ENCODE results near the gene OSBPL7.

OSBPL7 gene

DNA sequence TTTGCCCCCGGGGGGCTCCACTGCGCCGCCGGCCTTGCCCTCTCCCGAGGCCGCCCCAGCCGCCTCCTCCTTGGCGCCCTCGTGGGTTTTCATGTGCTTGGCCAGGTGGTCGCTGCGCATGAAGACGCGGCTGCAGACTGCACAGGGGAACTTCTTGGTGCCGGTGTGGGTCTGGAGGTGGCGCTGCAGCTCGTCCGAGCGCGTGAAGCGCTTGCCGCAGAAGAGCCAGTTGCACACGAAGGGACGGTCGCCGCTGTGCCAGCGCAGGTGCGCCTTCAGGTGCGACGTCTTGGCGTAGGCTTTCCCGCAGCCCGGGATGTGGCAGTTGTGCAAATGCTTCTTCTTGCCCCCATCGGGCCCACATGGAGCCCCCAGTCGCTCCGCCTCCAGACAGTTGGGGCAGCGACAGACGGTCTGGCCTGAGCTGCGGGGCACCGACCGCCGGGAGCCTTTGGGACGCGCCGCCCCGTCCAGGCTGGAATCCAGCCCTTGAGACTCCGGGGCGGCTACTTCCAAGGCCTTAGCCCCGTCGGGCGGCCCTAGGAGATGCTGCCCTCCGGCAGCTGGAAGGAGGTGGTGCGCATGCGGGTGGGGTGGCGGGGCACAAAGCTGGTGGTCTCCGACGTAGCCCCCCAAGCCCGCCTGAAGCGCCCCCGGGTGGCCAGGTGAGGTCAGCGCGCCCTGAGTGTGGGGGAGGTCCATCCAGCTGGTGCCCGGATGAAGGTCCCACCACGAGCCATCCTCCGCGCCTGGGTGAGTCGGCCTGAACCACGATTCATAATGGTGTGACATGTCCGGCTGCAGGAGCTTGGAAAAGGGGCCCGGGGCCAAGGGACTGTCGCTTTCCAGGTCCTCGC lies 26.0 kb upstream of the OSBPL7 start:
- no peak for DNase-seq (ENCODE audit: low read depth in 2 of 3, low spot score in 2 of 3)

DNA sequence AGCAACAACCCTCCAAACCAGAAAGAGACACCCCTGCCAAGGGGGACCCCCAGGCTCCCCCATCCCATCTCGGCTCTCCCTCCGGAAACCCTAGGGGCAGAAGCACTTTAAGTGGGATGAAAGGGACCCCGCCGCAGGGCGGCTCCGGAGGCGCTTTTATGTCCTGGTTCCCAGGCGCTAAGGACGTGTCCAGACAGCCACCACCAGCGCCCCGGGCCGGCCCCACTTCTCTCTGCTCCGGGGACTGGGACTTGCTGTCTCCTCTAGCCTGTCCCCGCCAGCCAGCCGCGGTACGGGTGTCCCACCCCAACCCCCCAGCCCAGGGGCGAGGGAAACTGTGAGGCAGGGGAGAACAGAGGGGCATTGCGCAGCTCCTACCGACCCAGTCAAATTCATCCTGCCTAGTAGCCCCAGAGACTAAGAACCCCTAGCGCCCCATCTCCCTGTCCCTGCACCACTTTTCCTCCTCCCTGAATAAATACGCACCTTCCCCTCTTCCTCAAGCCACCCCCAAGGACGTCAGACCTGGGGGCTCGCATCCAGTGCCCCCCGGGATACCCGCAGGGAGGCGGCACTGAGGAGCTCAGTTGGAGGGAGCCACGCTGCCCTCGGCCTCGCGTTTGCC lies 25.2 kb upstream of the OSBPL7 start:
- no peak for DNase-seq (ENCODE audit: low read depth in 2 of 3, low spot score in 2 of 3)

DNA sequence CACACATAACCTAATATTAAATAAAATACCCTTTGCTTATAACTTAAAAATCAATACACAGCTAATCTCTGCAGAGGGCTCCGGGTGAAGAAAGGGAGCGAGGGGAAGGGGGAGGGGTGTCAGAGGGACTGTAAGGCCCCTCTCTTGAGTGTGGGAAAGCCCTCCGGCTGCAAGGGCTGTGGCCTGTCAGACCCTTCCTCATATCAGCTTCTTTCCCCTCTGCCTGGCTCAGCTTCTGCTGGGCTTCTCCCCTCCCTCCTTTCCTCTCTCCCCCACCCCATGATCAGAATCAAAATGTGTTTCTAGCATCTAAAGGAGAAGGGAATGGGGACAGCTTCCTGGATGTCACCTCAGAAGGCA lies 24.1 kb upstream of the OSBPL7 start:
- DNase-seq (ENCODE audit: low read depth in 2 of 3, low spot score in 2 of 3), result no peak

DNA sequence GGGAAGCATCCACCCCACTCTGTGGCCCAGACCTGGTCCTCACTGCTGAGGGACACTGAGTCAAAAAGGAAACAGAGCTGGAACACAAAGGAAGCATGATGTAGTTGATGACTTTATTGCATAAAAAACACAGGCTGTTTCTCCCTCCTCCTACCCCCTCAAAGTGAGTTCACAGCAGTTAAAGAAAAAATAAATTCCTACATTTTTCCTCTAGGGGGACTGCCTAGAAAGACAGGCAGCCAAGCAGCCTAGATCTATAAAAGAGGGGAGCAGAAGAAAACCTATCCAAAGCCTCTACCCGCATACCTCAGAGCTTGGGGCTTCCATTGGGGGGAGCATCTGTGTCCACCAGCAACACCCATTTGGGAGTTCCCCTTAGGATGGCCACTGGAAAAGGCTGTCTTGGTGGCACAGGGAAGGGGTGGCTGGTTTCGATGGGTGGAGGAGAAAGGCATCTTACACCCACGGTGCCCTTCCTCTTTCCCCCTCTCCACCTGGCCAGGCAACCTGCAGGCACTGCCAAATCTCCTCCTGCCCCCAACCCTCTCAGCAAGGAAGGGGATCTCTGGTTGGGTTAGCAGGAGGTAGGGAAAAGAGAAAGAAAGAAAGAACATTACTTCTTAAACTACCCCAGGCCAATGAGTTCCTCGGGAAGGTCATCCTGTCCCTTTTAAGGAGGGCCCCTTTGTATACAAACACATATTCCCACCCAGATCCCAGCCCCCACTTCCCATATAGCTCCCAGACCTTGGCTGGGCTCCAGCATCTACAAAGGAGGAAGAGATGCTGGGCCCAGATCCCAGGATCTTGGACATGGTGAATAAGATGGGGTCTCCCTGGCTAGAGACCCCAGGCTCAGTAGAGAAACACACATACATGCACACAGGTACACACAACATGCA lies 23.5 kb upstream of the OSBPL7 start:
- DNase-seq (ENCODE audit: low read depth in 2 of 3, low spot score in 2 of 3), result no peak

DNA sequence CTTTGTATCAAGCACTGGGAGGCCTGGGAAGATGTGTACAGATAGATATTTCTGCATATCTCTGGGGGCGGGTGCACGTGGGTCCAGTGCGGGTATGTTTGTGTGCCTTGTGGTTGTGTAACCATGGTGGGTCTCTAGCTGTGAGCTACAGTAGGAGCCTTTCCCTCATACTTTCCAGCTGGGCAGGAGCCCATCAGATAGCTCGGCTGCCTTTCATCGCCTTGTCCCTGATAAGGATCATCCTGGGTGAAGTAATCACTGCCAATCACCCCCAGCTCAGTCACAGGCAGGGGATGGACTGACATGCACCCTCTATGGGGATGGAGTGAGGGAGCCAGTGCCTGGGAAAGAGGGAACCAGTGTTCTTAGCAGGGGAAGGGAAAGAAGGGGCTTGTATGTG lies 22.6 kb upstream of the OSBPL7 start:
- no peak for DNase-seq (ENCODE audit: low read depth in 2 of 3, low spot score in 2 of 3)

DNA sequence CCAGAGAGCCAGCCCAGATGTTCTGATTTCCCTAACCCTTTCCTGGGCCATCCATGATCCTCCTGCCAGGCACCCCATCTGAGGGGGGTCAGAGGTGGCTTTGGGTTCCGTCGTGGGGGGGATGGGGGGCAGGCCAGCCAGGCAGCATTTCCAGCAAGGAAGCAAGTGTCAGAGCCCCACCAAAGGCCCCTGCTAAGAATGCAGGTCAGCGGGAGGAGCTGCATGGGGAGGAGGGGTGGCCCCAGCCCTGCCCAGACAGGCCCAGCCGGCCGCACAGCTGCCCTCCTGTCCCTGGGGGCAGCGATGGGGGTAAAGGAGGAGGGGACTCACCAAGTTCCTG lies 21.8 kb upstream of the OSBPL7 start:
- DNase-seq (ENCODE audit: low read depth in 2 of 3, low spot score in 2 of 3), result no peak

DNA sequence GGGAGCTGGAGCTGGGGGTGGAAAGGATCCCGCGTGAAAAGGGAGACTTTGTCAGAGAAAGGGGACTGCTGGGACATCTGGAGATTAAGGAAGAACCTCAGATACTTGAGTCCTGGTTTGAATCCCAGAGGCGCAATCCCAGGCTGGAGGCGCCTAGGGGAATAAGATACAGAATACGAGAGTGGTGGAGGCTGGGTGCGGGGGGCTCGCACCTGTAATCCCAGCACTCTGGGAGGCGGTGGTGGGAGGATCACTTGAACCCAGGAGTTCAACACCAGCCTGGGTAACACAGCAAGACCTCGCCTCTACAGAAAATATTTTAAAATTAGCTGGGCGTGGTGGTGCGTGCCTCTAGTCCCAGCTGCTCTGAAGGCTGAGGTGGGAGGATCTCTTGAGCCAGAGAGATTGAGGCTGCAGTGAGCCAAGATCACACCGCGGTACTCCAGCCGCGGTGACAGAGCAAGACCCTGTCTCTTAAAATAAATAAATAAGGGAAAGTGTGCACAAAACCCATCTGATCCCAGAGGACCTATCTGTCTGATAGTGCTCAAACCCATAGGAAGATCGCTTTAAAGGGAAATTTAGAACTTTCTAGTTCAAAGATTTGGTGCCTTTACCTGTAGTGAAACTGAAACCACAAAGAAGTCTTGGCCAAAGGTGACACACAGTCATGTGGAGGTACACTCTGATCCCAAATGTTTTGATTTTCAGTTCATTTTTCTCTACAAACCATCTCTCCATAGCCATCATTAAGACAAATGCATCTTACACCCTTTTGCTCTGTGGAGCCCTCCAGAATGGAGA lies 20.1 kb upstream of the OSBPL7 start:
- DNase-seq (ENCODE audit: low read depth in 2 of 3, low spot score in 2 of 3), result no peak

DNA sequence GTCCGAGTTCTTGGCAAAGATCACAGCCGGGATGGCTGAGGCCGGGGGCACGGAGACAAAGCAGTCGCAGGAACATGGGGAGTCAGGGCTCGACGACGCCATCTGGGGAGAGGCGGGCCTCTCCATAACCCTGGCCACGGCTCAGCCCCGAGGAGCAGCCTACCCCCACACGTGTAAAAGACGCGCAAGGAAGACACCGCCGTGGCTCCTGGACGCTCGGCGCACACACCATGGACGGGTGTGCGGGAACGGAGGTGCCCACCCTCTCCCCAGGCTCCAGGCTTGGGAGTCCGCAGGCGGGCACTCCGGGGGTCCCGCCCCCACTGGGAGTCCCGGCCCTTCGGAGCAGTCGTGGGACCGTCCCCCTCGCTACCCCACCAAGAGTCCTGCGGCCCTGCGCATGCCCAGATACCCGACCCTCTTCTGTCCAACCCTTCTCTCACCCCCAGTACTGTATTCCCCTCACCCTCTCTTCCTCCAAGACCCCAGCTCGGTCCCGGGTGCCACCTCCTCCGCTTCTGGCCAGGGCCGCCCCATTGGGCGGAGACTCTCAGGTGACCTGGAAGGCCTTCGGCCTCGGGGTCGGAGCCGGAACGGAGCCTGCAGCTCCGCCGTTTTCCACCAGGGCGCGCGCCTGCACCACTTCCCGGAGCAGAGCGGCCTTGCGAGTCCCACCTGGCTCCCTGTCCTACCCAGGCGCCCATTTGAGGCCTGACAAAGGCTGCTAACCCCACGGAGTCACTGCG lies 19.3 kb upstream of the OSBPL7 start, which contains the start of gene SCRN2:
SCRN2 (minus strand) TSS at position 532 of the 746 bp plus-strand sequence; CDS start at position 102, 430 bp downstream.
- DNase-seq (ENCODE audit: low read depth in 2 of 3, low spot score in 2 of 3), result peak; percentile 84 to 98 (median 94)

DNA sequence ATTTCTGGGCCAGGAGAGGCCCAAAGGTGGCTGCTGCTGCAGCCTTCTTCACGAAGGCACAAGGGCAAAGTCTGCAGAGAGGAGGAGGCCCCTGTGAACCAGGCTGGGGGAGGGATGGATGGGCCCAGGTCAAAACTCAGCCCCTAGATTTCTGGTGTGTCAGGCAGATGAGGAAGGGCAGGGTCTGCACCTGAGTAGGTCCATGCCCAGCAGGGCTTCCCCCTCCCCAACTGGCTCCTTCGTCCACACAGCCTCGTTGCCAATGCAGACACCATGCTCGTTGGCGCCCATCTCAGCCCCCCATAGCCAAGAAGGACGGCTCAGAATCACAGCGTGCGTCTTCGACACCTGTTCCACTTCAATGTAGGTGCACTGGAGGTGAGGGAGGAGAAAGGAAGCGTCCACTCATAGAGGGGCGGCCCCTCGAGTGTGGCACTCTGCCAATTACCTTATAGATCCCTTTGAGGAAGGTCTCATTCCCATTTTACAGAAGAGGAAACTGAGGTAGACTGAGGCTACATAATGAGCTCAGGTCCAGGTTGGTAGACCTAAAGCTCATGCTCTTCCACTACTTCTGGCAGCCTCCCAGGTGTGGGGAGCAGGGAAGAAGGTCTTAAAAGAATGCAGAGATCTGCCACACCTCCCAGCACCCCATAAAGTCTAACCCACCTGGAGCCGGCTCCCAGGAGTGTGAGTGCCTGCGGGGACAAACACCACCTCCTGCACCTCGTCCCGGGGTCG lies 18.6 kb upstream of the OSBPL7 start:
- no peak for DNase-seq (ENCODE audit: low read depth in 2 of 3, low spot score in 2 of 3)

DNA sequence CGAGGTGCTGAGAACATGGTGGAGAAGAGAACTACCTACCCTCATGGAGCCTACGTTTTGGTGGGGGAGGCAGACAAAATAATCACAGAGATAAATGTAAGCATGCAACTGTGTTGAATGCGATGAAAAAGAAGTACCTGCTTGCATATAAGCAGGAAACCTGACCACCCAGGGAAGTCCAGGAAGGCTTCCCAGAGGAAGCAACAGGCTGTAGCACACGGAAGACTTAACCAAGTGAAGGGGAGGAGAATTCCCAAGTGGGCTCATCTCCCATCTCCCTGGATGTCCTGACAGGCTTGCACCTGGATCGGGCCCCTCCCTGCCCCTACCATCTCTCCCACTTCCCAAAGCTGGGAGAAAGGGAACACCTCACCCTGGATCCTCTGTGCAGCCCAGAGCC lies 17.5 kb upstream of the OSBPL7 start:
- no peak for DNase-seq (ENCODE audit: low read depth in 2 of 3, low spot score in 2 of 3)

DNA sequence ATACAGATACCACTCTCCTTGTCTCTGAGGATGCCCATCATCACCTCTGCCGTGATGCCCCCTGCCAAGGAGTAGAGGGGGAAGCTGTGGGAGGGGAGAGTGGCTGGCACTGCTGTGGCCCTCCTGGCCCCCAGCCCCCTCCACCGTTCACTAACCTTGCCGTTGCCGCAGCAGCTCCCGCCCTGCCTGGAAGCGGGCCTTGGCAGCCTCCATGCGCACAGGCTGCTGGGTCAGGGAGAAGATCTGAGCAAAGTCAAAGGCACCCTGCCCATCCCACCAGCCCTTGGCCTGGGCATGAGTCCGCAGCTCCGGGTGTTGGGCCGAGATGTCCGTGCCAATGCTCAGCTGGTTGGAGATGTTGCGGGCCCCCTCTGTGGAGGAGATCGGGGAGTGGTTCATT lies 17.0 kb upstream of the OSBPL7 start:
- DNase-seq (ENCODE audit: low read depth in 2 of 3, low spot score in 2 of 3), result no peak

DNA sequence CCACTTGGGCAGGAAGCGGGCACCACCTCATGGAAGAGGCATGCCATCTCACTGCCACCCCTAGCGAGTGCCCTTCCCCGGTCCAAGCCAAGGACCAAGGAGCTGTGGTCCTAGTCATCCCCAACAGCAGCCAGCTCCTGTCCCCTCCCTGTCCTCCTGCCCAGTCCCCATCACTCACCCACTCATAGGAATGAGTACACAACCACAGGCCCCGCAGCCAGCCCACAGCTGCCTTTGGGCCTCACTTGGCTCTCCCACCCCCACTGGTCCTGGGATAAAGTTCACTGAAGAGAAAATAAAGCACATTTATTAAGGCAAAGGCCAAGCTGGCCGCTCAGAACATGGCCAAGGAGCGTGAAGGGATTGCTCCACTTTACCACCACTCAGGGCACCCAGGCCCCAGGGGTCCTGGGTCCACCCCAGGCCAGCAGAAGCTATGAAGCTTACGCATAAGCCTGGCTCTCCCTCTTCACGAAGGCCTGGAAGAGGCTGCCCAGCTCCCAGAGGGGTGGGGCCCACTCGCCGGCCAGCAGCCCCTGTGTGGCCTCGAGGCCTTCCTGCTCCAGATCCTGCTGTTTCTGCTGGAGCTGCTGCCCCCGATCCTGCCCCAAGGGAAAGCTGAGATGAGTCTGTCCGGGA lies 15.9 kb upstream of the OSBPL7 start:
- DNase-seq (ENCODE audit: low read depth in 2 of 3, low spot score in 2 of 3), result no peak

DNA sequence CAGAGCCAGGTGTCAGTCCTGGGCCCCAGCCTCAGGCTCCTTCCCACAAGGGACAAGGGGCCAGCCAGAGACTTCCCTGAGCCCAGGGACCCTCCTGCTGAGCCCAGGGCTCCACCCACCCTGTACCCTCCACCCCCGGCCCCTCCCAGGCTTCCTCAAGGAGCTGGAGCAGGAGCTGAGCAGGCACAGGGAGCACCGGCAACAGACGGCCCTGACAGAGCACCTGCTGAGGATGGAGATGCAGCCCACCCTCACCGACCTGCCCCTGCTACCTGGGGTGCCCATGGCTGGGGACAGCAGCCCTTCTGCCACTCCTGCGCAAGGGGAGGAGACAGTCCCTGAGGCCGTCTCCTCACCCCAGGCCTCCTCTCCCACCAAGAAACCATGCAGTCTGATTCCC lies 15.0 kb upstream of the OSBPL7 start:
- no peak for DNase-seq (ENCODE audit: low read depth in 2 of 3, low spot score in 2 of 3)

DNA sequence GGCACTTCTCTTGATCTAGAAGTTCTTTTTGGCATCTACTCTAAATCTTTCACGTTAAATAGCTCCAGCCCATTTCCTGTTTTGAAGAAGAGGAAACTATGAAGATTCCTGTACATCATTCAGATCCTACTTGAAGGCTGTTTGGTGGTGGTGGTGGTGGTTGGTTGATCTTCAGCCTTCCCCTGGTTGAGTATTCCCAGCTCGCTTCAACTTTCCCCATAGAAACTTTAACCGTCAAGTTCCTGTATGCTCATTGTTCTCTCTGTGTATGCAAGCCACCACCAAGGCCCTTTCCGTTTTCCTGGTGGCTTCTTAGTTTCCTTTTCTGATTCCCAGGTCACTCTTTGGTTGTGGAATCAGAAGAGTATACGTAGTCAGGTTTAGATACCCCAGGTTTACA lies 13.2 kb upstream of the OSBPL7 start:
- DNase-seq (ENCODE audit: low read depth in 2 of 3, low spot score in 2 of 3), result no peak

DNA sequence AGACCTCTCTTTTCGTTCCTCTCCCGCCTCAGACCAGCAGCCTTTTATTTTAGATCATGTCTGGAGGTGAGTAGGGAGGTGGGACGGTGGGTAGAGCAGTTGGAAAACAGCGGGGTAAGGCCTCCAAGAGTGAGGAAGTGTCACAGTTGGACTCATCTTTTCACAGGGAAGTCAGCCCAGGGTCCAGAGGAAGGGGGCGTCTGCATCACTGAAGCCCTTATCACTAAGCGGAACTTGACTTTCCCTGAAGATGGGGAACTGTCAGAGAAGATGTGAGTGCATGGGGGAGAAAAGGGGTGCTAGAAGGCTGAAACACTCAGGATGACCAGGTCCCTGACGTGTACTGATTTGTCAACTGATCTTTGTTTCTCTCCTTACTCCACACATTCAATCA lies 10.3 kb upstream of the OSBPL7 start:
- DNase-seq (ENCODE audit: low read depth in 2 of 3, low spot score in 2 of 3), result no peak

DNA sequence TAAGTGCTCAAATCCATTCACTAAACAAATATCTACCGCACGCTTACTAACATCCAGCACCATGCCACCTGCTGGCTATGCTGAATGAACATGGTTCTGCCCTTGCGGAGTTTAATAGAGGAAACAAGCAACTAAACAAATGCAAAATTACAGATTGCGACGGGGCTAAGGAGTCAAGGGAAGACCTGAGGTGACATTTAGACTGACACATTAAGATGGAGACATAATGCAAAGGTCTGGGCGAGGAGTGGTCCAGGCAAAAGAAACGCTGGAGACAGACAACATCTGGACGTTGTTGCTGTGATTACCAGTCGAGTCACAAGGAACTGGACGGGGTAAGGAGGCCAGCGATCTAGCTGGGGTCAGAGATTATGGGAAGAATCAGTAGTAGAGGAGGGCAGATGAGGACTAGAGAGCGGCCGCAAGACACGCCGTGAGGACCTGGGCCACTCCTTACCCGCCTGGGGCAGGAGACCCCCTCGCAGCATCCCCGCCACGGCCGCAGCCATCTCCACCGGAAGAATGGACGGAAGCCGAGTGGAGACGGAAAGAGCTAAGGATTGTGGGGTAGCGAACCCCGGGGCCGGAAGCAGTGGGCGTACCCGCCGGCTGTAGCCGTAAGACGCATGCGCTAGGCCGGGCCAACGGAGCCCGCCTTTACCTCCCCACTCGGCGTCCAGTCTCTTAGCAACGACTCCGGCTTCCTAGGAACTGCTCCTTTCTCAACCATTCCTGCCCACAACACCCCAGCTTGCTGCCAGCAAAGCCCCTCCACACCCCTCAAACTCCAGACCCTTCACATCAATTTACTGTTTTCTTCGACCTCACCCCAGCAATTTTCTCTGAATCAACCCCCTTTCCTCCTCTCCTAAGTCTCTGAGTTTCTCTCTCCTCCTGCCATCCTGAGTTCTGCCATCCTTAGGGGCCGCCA lies 9.7 kb upstream of the OSBPL7 start, which contains the start of the genes LRRC46 and MRPL10:
LRRC46 (plus strand) TSS at position 668 of the 931 bp plus-strand sequence. CDS start 320 bp downstream, outside the sequence.
MRPL10 (minus strand) TSS at position 539 of the 931 bp plus-strand sequence; CDS start at position 509, 30 bp downstream.
- peak; percentile 77 to 86 (median 85) for DNase-seq (ENCODE audit: low read depth in 2 of 3, low spot score in 2 of 3)

DNA sequence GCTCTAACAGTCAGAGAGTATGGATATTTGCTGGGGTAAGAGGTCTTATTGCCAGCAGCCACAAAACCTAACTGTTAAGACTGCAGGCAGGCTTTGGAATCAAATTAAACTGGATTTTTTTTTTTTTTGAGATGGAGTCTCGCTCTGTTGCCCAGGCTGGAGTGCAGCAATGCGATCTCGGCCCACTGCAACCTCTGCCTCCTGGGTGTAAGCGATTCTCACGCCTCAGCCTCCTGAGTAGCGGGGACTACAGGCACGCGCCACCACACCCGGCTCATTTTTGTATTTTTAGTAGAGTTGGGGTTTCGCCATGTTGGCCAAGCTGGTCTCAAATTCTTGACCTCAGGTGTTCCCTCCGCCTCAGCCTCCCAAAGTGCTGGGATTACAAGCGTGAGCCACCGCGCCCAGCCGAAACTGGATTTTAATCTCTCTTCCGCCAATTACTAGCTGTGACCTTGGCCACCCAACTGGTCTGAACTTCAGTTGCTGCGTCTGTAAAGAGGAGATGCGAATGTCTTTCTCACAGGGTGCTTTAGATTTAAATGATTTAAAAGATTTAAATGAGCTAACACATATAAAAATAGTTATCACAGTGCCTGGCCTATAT lies 8.9 kb upstream of the OSBPL7 start:
- no peak for DNase-seq (ENCODE audit: low read depth in 2 of 3, low spot score in 2 of 3)

Measured in activated CD8-positive, alpha-beta memory T cell treated with anti-CD3 and anti-CD28 coated beads for 48 hours (primary cell).